Stimulated activated naive CD4-positive, alpha-beta T cell (primary cell): ENCODE measurements around the gene CORIN.

Source experiments
- DNase-seq, 6 experiments: peaks; one replicate each; lab custom pipeline; 2025; lab: John Stamatoyannopoulos, UW

The CORIN gene

DNA sequence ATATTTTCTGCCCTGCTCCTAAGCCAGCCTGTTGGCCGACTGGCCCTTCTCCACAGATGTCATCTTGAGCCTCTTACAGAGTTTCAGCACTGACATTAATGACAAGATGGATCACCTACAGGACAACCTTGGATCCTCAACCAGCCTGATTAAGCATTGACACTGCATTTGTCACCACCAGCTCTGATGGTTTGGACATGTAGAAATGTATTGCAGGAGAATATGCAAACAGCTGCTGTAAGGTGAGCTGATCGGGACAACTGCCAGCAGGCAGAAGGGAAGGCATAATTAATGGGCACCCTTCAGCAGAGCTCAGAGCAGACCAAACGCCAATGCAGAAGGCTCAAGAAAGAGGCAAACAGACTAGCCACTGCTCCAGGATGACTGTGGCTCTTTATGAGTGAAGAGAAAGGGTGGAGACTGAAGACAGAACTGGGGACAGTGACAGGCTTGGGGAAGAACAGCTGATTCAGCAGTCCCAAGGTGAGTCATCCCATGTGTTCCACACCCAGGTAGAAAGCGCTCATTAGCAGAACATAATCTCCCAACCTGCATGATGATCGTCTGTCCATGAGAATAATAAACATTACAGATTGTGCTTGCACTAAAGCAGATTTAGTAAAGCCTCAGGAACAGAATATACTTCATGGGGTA, 6.7 kb downstream of the CORIN start:
- DNase-seq, result no peak

DNA sequence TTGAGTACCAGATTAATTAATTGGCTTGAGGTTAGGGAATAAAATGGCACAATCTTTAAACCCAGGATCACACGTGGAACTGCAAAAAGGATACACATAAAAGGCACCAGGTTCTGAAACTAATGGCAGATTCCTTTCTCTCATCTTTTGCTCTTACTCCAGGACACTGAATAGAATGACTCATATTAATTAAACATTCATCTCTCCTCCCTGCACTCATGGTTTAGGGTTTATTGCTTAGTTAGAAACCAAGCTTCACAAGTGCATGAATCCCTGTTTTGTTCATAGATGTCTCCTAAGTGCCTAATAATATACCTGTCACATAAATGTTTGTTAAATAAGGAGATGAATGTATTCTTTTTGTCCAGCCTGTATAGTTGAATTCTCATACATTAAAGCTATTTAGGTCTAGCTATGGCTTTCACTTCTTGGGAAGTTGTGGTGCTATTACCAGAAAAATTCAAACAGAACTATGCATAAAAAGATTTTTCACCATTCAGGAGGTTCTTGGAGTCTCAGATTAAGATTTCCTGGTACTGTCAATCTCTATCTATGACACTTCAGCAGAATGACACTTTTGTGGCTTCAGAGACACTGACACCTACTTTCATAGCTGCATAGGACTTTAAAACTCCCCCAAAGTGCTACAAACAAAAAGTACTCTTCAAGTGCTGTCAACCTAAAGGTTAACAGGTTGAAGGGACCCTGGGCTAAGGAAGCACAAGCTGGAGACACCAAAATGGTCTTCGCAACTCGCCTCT, 7.4 kb downstream of the CORIN start:
- no peak for DNase-seq

DNA sequence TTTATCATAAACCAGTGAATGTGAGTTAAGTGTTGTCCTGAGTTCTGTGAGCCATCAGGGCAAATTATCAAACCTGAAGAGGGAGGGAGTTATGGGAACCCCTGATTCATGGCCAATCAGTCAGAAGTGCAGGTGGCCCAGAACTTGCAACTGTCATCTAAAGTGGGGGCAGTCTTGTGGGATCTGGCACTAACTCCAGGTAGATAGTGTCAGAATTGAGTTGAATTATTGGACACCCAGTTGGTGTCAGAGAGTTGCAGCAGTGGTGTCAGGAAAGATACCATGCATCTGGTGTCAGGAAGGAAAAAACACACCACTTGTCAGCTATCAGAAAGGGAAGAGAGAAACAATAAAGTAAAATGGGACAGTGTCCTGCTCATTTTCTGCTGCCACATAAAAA, 8.4 kb downstream of the CORIN start:
- DNase-seq, result no peak

DNA sequence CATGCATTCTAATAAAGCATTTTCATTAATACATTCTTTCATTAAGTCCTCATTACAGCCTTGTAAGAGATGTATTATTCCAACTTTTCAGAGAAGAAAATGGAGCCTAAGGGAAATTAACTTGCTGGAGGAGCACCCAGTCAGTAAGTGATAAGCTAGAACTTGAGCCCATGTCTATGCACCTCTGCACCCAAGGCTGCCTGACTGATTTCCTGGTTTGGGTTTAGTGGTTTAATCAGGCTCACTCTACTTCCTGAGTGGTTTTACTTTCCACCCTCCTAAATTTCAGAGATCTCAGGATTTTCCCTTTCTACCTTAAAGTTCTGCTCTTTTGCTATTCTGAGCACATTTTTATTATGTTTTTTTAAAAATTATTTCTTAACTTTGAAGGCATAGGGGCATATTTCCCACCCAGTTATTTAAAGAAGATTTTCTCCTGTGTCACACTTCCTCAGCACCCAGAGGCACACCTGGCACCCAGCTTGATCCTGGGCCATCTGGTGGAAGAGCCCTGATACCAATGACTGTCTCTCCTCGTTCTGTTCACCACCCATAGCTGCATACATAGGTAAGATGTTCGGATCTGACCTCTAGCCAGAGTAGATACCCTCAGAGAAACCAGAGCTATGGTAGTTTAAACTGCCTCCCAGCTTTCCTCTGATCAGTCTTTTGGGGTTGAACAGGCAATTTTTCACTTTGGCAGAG, 10.4 kb downstream of the CORIN start:
- DNase-seq, result peak in 1 of 6 experiments; percentile 3

DNA sequence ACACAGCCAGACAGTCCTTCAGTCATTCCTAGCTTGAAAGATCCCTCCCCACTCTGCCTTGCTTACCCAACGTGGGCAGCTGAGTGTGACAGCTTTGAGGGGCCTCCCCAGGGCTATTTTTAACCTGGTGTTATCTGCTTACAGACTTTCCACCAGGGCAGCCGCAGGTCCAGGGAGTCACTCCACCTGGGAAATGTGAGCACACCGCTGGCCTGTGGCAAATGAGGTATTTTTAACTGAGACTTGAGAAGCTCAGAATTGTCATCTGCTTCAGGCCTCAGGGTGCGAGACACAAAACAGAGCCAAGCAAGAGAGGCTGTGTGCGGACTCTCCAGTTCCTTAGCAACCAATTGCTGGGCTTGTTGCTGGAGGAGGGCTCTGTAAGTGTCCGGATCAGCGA, 13.0 kb downstream of the CORIN start:
- DNase-seq, result no peak

DNA sequence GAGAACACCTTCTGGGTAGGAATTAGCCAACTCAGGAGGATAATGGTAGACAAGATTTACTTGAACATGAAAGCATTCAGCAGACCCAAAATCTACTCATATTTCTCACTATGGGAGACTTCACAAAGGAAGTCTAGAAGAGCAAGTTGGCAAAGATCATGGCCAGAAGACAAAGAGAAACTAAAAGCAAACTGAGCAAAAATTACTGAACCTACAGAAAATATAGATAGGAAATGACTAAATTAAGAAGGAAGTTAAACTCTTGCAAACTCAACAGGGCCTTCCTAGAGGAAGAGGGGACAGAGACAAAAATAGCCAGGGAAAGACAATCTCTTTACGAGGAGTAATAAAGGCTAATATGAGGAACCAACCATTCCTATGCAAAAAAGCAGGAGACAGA, 18.7 kb downstream of the CORIN start:
- no peak for DNase-seq

DNA sequence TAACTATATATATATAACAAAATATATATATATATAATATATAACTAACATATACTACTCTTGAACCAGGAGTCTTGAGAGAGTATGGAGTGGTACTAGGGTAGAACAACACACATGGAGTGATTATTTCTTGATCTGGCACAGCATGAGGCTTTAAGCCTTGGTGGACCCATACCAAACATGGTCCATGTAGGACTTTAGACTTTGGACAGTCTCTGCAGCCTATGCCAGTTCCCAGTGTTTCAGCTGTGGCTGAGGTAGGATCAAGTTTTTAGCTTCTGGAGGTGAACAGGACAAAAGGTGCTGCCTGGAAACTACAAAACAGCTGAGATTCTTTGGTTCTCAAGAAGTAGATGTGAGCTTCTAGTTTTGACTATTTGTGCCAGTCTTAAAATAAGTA, 20.6 kb downstream of the CORIN start:
- DNase-seq, result no peak

DNA sequence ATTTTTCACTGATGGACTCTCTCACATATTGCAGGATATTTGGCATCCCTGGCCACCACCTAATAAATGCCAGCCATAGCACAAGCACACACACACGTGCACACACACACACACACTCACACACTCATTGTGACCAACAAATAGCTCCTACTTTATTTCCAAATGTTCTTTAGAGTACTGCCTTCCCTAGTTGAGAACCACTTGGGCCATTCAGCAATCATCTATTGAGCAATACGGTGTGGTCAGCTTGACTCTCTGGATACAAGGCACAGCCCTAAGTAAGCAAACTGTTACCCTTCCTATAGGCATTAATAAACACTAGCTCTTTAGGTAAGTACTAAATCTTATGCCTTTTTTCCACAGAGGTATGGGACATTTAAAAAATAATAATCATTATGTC, 21.1 kb downstream of the CORIN start:
- no peak for DNase-seq

DNA sequence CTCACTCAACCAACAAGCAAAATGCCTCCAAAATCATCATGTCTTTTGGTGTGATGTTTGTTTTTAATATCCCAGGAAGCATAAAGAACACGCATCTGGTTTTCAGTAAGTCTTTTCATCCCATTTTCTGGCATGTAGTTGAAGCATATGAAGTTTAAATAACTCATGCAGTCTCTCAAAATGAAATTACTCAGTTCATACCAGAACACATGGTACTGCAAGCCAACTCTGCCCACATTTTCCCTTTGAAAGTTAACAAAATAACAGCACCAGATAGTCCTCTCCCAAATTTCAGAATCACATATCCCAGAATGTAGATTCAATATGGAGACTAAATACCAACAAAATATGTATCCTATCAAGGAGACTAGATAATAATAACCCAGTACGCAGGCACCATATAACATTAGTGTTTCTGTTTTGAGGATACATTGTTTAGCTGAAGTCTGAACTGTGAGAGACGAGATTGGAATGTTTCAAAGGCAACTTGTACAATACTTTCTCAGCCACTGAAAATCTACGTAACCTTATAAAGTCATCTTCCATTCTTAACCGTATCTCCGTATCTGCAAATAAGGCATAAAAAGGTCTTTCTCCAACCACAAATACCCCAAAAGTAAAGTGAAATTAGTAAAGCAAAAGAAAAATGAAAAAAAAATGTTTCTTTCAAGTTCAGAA, 23.1 kb downstream of the CORIN start:
- DNase-seq, result no peak

DNA sequence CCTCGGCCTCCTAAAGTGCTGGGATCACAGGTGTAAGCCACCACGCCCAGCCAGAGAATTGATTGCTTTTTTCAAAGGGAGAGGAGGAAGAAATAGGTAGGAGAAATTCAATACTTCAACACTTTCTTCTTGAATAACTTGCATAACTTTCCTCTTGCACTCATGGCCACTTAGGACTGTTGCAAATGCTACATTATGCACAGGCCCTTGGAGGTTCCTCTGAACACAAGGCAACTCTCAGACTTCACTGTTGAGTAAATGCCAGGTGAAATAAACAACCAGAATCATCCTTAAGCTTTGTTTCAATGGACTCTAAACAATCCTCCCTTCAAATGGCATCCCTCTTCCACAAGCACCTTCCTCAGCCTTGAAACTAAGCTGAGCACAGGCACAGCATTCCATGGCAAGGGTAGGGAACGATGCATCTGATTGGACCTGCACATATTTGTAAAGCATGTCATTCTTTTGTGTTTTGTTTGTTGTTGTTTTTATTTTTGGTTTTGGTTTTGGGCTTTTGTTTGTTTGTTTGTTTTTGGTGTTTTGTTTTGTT, 28.1 kb downstream of the CORIN start:
- DNase-seq, result no peak

DNA sequence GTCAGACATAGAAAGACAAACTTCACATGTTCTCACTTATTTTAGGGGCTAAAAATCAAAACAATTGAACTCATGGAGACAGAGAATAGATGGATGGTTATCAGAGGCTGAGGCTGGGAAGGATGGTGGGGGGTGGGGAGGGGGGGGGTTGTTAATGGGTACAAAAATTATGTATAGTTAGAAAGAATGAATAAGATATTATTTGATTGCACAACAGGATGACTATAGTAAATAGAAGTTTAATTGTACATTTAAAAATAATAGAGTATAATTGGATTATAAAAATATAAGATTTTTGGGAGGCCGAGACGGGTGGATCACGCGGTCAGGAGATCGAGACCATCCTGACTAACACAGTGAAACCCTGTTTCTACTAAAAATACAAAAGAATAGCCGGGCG, 33.3 kb downstream of the CORIN start:
- no peak for DNase-seq

DNA sequence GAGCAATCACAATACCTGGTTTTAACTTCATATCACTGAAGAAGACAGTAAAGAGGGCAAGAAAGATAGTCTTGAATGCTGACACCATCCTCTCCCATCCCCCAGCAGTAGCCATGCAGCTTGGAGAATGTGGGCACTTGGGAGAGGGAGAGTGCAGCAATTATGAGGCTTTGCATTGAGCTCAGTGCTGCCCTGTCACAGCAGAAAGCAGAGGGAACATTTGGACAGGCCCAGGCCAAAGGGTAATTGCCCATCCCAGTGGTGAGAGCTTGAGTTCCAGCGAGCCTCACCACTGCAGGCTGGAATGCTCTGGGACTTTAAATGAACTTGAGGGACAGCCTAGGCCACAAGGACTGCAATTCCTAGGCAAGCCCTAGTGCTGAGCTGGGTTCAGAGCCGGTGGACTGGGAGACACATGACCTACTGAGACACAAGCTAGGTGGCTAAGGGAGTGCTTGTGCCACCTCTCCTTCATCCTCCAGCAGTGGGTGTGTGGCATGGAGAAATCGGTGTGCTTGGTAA, 36.3 kb downstream of the CORIN start:
- DNase-seq, result no peak

DNA sequence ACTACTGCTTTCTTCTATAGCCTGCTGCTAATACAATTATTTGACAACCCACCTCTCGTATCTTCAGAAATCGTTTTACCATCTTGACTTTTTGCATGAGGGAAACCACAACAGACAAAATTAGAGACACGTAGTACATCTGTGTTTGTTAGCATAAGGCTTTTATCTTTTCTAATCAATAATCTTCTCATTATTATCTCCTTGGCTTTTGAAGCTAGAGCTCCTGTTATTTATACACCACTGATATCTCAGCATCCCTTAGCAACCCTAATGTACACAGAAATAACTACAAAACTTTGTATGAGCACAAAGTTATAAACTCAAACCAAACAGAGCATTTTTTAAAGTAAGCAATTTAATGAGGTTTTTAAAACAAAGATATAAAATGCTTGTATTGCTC, 39.7 kb downstream of the CORIN start:
- DNase-seq, result no peak

DNA sequence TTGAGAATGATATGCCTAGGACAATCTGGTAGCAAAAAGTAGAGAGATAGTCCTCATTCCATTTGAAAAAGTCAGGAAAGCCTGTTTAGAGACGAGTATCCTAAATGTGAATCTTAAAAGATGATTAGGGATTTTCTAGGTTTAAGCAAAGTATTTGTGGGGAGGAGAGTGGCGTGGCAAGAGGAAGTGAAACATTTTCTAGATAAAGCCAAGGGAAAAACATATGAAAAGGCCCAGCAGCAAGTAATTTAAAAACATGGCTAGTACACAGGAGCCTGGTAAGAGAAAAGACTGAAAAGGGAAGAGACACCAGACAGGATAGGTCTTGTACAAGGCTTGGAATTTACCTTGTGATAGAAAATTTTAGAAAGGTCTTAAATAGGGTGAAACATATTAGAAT, 45.9 kb downstream of the CORIN start:
- no peak for DNase-seq

DNA sequence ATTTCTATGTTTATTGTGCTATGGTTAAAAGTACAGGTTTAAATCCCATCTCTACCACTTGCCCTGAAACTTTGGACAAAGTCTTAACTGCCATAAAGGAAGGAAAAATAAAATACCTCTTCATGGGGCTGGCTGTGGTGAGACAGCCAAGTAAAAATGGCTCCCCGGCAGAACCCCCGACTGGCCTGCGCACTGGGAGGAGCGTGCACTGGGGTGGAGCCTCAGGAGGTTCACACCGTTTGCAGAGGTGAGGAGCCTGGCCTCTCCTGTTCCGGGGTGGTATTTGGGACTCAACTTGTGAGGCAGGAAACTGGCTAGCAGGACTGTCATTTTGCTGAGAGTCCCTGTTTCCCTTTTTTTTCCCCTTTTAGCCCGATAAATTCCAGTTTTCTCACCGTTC, 47.8 kb downstream of the CORIN start:
- DNase-seq, result no peak

DNA sequence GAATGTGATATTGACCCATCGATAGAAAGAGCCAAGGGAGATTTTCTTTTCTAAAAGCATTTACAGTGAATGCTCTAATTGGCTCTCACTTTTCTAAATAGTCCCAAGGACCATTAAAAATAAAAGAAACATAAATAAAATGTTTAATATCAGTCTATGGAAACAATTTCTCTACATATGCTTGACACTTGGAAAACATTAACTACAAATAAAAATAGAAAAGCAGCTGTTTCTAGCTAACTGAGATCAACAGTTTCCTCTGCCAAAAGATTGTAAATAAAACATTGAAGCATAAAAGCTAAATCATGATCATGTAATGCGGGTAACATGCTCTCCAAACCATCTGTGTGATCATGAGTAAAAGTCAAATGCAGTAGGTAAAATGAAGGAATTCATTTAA, 49.7 kb downstream of the CORIN start:
- no peak for DNase-seq

DNA sequence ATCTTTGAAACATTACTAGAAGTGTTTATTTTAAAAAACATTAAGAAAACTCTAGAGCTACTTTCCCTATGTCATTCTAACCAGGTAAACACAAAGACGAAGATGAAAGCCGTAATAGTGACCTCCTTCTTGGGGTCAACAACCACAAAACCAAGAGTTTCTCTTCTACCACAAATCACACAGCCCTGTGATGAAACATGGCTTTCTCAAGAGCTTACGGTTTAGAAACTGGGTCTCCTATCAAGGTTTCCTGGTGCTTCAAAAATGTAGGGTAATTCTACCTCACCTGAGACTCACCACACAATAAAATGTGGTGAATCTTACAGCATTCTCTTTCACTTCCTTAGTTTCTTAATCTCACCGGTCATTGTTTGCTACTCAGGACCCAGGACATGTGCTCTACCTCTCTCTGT, 50.9 kb downstream of the CORIN start:
- no peak for DNase-seq

DNA sequence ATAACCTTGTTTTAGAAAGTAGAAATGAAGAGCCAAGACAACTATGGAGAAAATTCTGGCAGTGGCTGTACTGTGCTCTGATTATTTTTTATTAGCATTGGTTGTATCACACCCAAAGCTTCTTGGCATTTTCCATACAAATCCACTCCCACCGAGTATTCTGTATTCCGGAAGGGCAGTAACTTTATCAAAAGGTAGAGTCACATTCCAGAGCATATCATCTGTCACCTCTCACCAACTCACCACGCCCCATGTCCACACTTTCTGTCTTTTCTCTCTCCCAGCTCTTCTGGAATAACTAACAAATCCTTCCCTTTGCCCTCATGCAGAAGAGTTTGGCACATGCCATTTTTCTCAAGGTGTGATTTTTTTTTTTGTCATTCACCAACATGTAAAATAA, 52.7 kb downstream of the CORIN start:
- no peak for DNase-seq

DNA sequence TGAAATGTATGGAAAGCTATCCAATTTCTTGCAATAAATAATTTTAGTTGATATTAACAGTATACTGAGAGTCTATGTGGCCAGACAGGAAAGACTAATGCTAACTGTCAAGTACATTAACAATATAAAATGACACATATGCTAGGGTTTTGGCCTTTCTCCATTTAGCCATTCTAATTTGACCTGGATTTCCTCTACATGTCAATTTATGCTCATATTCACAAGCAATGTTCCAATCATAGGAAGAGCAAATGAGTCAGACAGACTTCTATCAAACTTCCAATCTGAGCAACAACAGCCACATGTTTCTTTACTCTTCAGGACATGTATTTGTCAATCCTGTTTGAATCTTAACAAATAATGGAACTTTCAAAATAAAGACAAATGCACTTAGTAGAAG, 53.6 kb downstream of the CORIN start:
- no peak for DNase-seq

DNA sequence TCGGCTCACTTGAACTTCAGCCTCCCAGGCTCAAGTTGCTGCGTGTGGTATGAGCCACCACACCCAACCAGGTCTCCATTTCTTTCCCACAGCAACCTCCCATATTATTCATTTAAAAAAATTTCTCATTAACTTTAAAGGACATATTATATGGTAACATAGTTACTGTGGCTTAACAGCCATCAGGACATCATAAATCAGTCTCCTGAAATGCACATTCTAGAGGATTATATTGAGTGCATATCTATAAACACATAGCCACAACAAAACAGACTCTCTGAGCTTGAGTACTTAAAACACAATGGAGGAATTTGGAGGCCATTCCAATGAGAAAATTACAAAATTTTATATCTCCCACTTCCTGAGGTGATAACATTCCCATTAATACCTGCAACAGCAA, 61.5 kb downstream of the CORIN start:
- no peak for DNase-seq

DNA sequence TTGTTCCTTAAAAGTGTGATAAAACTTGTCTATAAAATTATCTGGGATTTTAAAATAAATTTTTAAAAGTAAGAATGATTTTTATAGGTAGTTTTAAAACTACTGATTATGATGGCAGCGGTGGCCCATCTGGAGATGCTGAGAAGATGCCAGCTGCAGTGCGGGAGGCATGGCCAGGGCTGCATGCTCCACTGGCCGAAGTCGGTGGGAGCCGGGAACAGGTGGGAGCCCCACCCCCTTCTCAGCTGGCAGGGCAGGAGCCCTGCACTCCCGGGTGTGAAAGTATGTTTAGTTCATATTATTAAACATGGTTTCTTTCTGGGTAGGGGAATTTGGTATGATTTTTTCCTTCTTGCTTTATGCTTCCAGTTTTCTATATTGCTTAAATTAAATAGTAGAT, 63.8 kb downstream of the CORIN start:
- no peak for DNase-seq

DNA sequence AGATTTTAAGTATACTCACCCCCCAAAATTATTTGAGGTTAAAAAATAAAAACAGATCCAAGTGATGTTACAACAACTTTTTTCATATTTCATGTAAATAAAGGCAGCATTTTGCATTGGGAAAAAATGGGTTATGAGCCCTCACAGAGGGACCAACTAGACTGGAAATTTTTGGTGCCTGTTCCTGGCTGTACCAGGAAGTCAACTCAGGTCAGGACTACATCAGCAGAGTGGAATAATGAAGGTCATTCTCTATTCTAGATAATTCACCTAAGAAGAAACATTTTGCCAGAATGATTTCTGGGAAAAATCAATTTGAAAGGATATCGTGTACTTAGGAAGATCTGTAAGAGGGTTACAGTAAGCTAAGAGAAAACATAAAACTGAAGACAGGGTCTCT, 66.8 kb downstream of the CORIN start:
- DNase-seq, result no peak
